Gastroesophageal sphincter (tissue), 3 donors: ENCODE results near the gene PLCD4.

Experiments used
- POLR2A ChIP-seq, 2 donors: fragments of 450-650 bp; IDR thresholded peaks; one replicate each; pipeline ENCODE4 v1.6.1; 2017; ENCODE audit warnings: antibody characterized with exemption in 2 of 2, mild to moderate bottlenecking in 2 of 2, moderate library complexity in 1 of 2
- TF ChIP-seq, protein P1 (sequence below), 4 experiments: fragments of 200-600 bp in 2 of 4; fragments of 450-650 bp in 2 of 4; sonication (generic) in 1 of 4; IDR thresholded peaks; one replicate each; pipeline ENCODE4 v1.5.1; 2017 to 2019; ENCODE audit warnings: antibody characterized with exemption in 4 of 4, mild to moderate bottlenecking in 2 of 4, moderate library complexity in 2 of 4

DNA sequence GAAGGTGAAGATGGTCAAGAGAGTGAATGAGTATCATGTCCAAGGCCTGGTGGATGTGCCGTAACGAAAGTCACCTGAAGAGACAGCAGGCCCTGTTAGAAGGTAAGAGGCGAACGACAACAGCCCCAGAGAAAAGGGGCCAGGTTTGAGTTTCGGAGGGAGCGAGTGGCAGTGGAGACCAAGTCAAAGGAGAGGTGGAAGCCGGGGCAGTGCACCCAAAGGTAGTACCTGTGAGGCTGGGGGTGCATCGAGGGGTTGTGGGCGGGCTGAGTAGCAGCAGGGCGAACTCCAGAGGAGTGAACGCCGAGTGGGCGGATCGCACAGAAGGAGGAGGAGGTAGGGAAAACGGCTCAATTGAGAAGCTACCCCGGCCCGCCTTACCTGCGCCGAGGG, 39.9 kb upstream of the PLCD4 start:
- TF ChIP-seq POLR2A (IDR thresholded peaks at IDR 0.05) = no peak
- TF ChIP-seq, protein P1, sequence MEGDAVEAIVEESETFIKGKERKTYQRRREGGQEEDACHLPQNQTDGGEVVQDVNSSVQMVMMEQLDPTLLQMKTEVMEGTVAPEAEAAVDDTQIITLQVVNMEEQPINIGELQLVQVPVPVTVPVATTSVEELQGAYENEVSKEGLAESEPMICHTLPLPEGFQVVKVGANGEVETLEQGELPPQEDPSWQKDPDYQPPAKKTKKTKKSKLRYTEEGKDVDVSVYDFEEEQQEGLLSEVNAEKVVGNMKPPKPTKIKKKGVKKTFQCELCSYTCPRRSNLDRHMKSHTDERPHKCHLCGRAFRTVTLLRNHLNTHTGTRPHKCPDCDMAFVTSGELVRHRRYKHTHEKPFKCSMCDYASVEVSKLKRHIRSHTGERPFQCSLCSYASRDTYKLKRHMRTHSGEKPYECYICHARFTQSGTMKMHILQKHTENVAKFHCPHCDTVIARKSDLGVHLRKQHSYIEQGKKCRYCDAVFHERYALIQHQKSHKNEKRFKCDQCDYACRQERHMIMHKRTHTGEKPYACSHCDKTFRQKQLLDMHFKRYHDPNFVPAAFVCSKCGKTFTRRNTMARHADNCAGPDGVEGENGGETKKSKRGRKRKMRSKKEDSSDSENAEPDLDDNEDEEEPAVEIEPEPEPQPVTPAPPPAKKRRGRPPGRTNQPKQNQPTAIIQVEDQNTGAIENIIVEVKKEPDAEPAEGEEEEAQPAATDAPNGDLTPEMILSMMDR (IDR thresholded peaks at IDR 0.05) = no peak
